CD4-positive, alpha-beta T cell treated with Interleukin-1 beta for 1 hour (primary cell): ENCODE measurements around the gene FBXW5.

ENCODE experiments used
- DNase-seq, 2 donors: peaks; one replicate each; pipeline ENCODE4 v3.0.0-alpha.2; 2020 to 2022

Gene FBXW5

DNA sequence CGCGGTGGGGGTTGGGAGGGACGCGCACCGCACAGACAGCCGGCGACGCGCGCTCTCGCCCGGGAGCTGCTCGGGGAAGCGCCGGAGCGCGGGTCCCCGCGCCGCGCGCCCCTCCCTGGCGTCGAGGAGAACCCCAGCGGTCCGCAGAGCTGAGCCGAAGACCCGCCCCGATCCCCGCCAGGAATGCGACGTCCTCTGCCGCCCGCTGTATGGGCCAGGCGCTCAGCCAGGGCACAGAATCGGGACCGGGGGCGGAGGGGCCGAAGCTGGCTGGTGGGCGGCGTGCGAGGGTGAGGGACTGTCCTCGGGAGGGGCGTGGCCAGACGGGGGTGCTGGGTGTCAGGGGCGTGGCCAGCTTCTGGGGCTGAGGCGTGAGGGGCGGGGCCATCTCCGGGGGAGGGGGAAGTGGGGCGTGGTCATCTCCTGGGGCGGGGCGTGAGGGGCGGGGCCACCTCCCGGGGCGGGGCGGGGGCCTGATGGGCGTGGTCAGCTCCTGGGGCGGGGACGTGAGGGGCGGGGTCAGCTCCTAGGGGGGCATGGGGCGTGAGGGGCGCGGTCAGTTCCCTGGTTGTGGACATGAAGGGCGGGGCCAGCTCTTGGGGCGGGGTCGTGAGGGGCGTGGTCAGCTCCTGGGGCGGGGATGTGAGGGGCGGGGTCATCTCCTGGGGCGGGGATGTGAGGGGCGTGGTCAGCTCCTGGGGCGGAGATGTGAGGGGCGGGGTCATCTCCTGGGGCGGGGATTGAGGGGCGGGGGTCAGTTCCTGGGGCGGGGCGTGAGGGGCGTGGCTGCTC lies 33.7 kb upstream of the FBXW5 start:
- DNase-seq, result peak; percentile 71 to 72

DNA sequence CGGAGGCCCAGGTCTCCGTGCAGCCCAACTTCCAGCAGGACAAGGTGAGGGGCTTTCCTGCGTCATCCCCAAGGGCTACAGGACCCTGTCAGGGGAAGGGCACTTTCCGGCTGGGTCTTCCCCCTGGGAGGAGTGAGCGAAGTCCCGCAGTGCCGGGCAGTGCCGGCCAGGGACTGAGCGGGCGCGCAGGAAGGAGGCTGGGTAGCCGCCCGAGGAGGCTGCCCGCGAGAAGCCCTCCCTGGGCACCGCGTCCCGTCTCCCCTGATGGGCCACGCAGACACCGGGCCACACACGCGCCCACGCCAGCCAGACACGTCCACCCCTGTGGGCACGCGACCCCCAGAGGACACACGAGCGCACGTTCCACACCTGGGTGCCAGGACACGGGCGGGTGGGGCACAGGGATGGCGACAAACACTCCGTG lies 33.1 kb upstream of the FBXW5 start:
- no peak for DNase-seq

DNA sequence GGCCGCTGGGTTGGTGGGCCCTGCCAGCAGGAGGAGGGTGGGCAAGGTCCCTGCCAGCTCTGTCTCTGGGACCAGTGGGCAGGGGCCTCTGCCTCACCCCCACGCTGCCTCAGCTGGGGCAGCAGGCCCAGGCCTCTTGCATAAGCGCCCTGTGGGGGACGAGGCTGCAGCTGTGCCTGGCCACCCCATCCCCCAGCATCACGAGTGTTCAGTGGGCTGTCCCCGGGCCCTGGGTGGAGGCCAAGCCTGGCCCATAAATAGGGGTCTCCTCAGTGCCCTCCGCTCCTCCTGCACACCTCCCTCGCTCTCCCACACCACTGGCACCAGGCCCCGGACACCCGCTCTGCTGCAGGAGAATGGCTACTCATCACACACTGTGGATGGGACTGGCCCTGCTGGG lies 32.7 kb upstream of the FBXW5 start, which contains the start of gene PTGDS:
TSS of gene PTGDS (plus strand) at position 282 of the 400 bp plus-strand sequence. CDS start at position 357, 75 bp downstream.
- no peak for DNase-seq

DNA sequence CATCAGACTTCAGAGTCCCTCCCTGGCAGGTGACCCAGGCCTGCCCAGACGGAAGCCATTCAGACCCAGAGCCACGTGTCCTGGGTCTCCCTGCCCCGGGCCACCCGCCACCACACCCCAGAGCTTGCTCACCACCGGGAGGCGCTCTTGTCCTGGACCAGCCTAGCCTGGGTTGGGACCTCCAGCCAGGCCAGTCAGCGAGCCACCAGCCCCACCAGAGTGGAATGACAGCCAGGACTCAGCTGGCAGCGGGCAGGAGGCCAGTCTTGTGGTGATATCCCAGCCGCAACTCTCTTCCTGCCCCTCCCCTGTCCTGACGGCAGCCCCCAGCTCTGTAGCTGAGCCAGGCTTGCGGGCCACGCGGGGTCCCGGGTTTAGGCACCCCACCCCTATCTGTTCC lies 31.1 kb upstream of the FBXW5 start:
- peak; percentile 42 to 45 for DNase-seq

DNA sequence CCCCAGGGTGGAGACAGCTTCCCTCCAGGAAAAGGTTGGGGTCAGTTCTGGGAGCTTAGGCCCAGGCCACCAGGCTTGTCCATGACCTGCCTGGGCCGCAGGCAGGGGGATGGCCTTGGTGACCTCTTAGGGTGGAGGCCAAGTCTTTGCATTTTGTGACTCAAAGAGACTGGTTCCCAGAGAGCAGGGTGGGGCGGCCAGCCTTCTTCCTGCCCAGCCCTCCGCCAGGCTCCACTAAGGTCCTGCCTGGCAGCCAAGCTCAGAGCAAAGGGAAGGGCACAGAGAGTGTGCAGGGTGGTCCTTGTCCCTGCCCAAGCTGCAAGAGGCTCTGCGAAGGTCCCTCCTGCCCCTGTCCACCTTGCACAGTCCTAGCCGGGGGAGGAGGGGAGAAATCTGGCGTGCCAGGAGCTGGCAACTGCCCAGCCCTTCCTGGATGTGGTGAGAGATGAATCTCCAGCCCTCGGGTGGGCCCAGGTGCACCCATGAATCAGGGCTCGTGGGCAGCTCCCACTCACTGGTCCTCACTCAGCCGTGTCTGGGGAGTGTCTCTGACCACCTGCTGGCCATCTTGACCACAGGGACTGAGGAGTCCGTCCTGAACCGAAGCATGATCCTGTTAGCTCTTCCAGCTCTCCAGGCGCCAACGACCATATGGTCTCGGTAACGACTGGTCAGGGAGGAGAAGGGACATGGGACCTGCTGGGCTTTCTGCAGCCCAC lies 30.4 kb upstream of the FBXW5 start:
- peak; percentile 15 to 17 for DNase-seq

DNA sequence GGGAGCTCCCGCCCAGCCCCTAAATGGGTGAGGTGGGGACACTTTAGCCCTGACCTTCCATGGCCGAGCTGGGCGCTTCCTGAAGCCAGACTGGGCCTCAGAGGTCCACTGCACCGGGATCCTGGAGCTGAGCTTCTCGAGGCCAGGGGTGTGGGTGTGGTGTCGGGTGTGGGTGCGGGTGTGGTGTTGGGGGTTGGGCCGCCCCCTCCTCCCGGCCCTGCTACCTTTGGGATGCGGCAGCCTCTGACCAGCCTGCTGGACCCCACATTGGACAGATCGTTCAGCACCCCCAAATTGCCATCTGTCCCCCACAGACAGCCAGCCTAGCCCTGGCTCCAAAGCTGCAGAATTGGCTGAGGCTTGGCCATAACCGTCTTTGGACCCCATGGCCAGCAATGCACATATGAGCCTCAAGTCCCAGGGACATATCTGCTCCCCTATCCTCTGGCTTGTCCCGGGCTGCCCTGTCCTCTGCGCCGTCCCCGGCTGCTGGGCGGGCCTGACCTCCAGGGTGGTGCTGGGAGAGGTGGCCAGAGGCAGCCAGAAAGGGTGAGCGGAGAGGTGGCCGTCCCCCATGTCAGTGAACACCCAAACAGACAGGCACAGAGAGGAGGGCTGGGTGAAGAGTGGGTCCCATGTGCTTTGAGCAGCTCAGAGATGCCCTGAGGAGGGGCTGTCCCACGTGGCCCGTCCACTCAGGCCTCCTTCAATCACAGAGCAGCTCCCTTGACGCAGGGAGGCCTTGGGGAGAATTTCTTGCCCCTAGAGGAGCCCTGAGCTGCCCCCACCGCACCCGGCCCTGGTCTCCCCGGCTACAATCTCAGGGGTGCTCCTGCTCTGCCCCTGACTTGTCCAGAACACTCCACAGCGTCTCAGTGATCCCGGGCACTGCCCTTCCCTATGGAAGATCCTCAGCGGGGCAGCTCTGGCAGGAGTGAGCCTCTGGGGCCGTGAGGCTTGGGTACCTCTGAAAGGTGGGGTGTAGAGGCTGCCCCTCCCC lies 29.4 kb upstream of the FBXW5 start:
- DNase-seq, result no peak

DNA sequence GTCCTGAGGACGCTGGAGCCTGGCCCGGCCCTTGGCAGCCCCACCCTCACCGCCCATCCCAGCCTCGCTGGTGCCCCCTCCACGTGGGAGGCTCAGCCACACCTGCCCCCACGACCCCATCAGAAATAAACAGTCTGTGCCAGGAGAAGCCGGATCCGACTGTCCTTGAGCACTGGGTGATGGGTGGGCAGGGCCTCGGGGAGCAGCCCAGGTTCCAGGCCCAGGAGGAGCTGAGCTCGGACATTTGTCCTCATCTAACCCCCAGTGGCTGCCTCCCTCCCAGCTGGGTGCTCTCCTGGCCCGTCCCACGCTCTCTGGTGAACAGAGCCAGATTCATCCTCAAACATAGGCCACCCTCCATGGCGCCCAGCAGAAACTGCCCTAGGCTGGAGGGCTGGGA lies 28.2 kb upstream of the FBXW5 start:
- DNase-seq, result no peak

DNA sequence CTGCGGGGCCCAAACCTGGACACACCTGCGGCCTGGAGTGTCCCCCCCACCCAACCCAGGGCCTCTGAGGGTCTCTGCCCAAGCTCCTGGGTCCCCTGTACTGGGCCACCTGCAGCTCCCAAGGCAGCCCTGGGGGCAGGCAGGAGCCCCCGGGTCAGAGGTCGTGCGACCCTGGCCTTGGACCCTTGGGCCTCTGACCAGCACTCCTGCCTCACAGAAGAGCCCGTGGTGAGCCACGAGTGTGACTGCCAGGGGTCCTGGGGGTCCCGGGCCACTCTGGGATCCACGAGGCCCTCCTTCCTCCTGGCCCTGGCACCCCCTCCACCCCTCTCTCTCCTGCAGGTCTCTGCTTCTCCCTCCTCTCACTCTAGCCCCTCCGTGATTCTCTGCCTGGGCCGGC lies 27.8 kb upstream of the FBXW5 start:
- DNase-seq, result no peak

DNA sequence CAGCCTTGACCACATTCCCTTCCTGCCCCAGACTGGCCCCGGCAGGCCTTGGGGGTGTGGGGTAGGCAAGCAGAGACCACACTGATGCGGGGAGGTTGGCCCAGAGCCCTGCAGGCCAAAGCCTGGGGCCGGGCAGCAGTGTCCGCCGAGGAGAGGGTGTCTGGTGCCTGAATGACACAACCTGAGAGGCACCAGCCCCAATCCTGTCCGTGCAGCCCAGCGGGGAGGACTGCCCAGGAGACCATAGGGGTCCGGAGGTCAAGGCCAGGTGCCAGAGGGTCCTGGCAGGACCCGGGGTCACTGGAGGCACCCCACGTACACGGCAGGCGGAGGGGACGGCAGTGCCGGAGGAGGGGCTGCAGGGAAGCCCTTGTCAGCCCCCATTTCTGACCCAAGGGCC lies 27.2 kb upstream of the FBXW5 start:
- DNase-seq, result no peak

DNA sequence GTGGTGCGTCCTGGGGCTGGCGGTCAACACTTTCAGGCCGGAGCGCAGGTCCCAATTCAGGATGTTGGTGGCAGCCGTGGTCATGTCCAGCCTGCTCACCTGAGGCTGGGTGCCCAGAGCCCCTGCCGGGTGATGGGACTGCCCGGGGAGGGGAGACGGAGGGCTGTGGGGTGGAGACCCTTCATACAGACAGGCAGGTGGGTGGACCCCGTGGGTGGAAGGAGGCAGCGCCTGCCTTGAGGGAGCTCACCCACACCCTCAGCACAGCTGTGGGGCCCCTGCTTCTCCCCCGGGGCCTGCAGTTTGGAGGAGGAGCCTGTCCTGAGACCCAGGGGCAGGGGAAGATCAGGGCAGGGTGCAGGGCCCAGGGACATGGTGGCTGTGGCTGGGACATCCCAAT lies 25.8 kb upstream of the FBXW5 start:
- no peak for DNase-seq

DNA sequence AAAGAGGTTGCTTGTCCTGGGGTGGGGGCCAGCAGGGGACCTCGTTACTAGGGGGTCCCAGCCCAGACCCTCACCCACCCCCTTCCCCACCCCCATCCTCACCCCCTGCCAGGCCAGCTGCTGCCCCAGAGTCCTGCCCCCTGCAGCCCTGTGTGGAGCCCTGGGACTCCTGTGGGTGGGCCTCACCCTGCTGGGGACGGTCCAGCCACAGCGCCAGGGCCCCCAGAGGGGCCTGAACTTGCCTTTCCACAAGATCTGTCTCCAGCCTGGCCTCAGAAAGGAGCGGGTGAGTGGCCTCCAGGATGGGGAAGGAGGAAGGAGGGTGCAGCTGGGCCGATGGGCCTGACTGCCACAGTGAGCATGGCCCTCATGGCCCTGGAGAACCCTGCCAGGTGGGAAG lies 25.2 kb upstream of the FBXW5 start:
- DNase-seq, result no peak

DNA sequence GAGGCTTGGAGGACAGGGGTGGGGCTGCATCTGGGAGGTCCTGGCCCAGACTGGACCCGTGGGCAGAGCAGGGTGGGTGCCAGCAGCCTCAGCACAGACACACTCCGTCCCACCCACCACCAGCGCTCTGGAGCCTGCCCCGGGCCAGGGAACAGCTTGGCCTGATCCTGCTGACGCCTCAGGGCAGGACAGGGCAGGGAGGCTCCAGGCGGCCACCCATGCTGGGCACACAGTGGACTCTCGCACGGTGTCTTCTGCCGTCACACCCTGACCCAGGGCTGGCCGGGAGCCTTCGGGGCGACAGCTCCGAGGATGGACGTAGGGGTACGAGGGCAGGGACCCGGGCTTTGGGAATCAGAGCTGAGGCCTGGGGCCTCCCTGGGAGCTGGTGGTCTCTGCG lies 24.6 kb upstream of the FBXW5 start:
- no peak for DNase-seq

DNA sequence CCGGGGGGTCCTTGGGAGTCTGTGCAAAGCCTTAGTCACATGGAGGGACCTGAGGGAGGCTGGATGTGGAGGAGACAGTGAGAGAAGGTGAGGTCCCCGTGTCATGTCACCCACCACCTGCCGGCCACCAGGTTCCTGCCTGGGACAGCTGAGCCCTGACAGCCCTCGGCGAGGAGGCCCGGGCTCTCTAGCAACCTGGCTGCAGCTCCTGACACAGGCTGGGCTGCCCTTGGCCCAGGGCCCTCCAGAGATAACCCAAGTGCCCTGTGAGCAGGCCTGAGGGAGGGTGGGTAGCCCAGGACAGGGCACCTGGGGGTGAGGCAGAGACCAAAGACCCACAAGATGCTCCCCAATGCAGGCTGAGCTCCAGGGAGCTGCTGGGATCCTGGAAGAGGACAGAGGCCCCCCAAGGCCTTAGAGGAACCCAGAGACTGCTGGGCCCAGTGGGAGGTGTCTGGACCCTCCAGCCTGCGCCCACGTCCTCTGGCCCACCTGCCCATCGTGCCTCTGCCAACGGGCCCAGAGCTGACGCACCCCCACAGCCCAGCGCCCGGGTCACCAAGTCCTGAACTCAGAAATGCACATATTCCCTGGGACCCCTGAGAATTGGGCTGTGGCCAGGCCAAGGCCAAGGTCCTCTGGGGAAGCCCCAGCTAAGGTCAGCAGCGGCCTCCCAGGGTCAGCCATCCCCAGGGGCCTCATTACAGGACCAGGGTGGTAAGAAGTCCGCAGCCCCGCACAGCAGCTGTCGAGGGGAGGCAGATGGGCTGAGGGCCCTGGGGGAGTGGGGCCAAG lies 24.0 kb upstream of the FBXW5 start:
- DNase-seq, result no peak

DNA sequence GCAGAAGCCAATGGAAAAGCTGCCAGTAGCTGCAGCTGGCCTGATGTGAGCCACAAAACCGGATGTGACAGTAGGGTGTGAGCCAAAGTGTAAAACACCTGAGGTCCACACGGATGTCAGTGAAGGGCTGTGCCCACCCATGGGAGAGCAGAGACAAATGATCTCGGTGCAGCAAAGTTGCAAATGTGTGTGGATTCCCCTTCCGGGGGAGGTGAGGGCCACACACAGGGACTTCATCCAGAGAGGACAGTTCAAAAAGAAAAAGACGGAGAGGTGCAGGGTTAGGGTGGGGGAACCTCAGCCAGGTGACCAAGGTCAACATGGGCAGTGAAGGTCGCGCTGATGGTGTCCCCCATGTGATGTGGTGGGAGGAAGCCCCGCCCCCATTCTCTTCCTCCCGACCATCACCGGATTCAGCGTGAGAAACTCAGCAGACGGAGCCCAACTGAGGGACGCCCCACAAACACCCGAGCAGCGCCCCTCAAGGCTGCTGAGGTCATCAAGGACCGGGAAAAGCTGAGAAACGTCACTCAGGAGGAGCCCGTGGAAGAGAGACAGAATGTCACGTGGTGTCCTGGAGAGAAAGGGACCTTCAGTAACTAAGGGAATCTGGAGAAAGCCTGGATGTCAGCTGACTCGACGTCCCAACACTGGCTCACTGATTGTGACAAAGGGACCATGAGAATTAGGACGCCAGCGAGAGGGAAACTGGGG lies 21.4 kb upstream of the FBXW5 start:
- peak; percentile 53 to 73 for DNase-seq

DNA sequence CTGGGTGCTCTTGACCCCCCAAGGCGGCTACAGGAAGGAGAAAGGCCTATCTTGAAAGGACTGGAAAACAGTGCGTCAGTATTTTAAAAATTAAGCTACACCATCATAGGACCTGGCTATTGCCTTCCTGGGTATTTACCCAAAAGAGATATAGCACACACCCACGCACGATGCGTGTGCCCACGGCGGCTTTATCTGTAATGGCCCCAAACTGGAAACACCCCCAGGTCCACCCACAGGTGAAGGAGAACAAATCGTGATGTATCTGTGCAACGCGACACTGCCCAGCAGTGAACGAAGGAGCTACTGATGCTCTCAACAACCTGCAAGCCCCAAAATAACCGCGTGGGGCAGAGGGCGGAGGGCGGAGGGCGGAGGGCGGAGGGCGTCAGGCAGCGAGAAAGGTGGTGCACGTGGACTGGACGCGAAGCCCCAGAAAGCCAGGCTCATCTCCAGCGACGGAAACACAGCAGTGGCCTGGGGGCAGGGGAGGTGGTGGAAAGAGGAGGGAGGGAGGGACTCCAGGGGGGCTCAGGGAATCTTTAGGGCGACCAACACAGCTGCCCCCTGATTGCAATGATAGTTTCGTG lies 20.4 kb upstream of the FBXW5 start:
- DNase-seq, result no peak

DNA sequence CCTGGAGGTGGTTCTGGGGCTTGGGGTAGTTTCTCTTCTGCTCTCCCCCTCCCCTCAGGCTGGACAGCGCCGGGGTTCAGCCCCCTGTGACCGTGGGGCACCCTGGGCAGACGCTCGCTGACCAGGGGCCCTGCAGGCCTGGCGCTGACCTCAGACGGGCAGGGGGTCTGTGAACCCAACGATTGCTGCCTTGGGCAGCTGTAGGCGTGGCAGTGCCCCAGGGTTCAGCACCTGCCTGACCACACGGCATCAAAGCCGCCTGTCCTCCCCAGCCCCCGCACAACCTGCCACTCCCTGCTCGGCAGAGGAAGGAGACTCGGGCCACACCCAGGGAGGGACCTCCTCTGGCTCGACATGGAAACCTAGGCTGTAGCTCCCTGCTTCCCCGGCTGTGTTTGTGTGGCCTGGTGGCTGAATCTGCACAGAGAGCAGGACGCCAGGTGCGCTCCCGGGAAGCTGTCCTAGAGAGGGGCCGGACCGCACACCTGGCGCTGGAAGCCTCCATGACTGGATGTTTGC lies 19.7 kb upstream of the FBXW5 start:
- no peak for DNase-seq

DNA sequence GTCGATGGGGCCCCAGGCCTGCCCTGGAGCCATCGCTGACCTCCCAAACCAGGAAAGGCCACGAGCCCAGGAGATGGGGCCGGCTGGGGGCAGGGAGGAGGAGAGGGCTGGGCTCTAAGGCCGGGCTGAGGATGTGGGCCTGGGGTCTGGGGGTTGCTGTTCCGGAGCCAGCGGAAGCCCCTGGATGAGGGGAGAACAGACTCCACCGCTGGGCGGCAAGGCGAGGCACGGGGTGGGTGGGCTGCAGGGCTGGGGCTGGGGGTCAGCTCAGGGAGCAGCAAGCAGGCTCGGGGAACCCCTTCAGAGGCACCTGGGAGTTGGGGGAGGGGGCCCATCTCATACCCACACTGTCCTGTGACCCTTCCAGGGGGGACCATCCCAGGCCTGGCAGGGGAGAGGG lies 19.2 kb upstream of the FBXW5 start:
- no peak for DNase-seq

DNA sequence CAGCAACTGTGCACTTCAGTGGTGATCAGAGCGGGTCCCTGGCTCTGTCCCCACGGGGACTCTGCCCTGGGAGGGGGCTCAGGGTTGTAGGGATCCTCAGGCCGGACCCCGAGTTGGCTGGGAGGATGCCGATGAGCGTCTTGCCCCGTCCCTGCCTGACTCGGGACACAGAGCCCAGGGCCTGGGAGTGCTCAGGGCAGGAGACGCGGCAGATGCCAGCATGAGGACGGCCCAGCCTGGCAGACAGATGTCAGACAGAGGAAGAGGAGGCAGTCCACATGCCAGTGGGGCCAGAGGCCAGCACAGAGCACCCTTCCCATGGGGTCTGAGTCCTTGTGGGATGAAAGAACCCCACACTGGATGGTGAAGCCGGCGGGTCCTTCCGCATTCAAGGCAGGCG lies 18.8 kb upstream of the FBXW5 start:
- no peak for DNase-seq

DNA sequence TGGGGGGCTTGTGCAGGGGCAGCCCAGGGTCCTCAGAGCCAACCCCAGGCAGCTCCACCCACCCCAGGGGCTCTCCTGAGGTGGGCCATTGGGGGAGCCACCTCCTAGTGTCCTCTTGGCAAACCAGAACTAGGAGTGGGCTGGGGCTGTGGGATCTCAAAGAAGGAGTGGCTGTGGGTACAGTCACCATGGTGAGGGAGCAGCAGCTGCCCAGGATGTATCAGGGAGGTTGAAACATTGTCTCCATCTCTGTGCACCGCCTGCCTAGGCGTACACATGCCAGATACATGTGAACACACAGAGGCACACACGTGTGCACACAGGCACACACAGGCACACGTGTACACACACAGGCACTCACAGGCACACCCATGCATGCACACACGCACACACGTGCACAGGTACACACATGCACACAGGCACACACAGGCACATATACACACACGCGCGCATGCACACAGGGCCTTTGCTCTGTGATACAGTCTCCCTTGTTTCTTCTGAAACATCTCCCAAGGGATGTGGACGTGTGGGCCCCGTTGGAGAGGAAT lies 18.2 kb upstream of the FBXW5 start:
- no peak for DNase-seq

DNA sequence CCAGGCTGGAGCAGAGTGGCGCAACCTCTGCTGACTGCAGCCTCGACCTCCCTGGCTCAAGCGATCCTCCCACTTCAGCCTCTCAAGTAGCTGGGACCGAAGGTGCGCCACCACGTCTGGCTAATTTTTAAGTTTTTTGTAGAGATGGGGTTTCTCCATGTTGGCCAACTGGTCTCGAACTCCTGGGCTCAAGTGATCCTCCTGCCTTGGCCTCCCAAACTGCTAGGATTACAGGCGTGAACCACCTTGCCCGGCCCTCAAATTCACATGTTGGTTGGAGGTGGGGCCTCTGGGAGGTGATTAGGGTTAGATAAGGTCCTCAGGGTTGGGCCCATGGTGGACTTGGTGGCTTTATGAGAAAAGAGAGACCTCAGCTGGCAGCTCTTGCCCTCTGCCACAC lies 17.6 kb upstream of the FBXW5 start:
- DNase-seq, result no peak
